ENCODE results near the gene DCLK1. TPM values are rescaled to one million over a fixed set of nuclear protein-coding genes. Genes with fewer than 3 reads are reported as not detected.
"Not testable (repeated sequence)": the region's sequence is repeated elsewhere in the genome, so short reads cannot be mapped to it uniquely, and the experiment has no call there.

The DCLK1 gene
- total and polyA plus RNA-seq, 12 donors, result 0.68 to 22.6 (median 2.3) TPM

- Histone ChIP-seq H3K4me1 (replicated peaks in 1 of 2) (no peaks in the 10 kb centered on the region), H3K27me3 (no peaks in the 10 kb centered on the region), H3K27ac (no peak overlapping the region), H3K36me3 (replicated peaks in 1 of 2) (no peaks in the 10 kb centered on the region), H3K4me3 (no peak overlapping the region), H3K9me3 (replicated peaks in 1 of 3) (no peaks in the 10 kb centered on the region)
- intact Hi-C loops (cut with DNase I), result no loop called here
- WGBS, 4 donors, result 57 to 69% (median 66%) methylated on average over 3 of the region's 3 CpGs
- TF ChIP-seq CTCF (IDR thresholded peaks at IDR 0.05), result no peak
- TF ChIP-seq POLR2A (IDR thresholded peaks at IDR 0.05), result no peak
- peak in 1 of 7 donors; percentile 56 for DNase-seq
Measured at GRCh38 chr13:36074659-36075058, 56.5 kb downstream of the DCLK1 start.

GRCh38 chr13:36072152-36072935 is 58.8 kb downstream of the DCLK1 start:
- TF ChIP-seq POLR2A (IDR thresholded peaks at IDR 0.05) (no peak), CTCF (IDR thresholded peaks at IDR 0.05) (no peak)
- Histone ChIP-seq H3K9me3 (replicated peaks in 1 of 3) (no peaks in the 10 kb centered on the region), H3K27me3 (no peaks in the 10 kb centered on the region), H3K4me1 (replicated peaks in 1 of 2) (no peaks in the 10 kb centered on the region), H3K36me3 (replicated peaks in 1 of 2) (no peaks in the 10 kb centered on the region), H3K4me3 (no peak overlapping the region), H3K27ac (no peak overlapping the region)
- DNase-seq, result no peak
- WGBS, 4 donors, result 60 to 69% (median 66%) methylated on average over 4 of the region's 4 CpGs
- intact Hi-C loops (cut with DNase I), result no loop called here

- H3K9me3 ChIP-seq (replicated peaks in 1 of 3); intact Hi-C loops (cut with DNase I); H3K4me3 ChIP-seq; H3K36me3 ChIP-seq (replicated peaks in 1 of 2); H3K27me3 ChIP-seq; DNase-seq; H3K4me1 ChIP-seq (replicated peaks in 1 of 2): not testable (repeated sequence)
- peak overlapping the region in 2 of 5 donors; percentile 7 to 50 for H3K27ac ChIP-seq
- WGBS, 4 donors, result 78 to 87% (median 82%) methylated on average over 12 of the region's 12 CpGs
Measured at GRCh38 chr13:36070504-36071192, 60.5 kb downstream of the DCLK1 start.

GRCh38 chr13:36069881-36070366 is 61.3 kb downstream of the DCLK1 start:
- intact Hi-C loops (cut with DNase I), result no loop called here
- Histone ChIP-seq H3K27ac (peak overlapping the region in 2 of 5 donors; percentile 7 to 50), H3K27me3 (no peaks in the 10 kb centered on the region), H3K4me3 (no peak overlapping the region), H3K9me3 (replicated peaks in 1 of 3) (no peaks in the 10 kb centered on the region), H3K36me3 (replicated peaks in 1 of 2) (no peaks in the 10 kb centered on the region), H3K4me1 (replicated peaks in 1 of 2) (no peaks in the 10 kb centered on the region)
- TF ChIP-seq POLR2A (IDR thresholded peaks at IDR 0.05) (no peak), CTCF (IDR thresholded peaks at IDR 0.05) (no peak)
- DNase-seq, result no peak
- WGBS, 4 donors, result 64 to 69% (median 68%) methylated on average over 6 of the region's 6 CpGs

Data from adrenal gland (tissue), 12 donors.